Astrocyte (in vitro differentiated cells and primary cell): ENCODE measurements around the gene PTPRN2. TPM values are rescaled to one million over a fixed set of nuclear protein-coding genes. Genes with fewer than 3 reads are reported as not detected.
"Not testable (repeated sequence)": the region's sequence is repeated elsewhere in the genome, so short reads cannot be mapped to it uniquely, and the experiment has no call there.

Experiments
- DNase-seq: peaks from one replicate; pipeline ENCODE4 v3.0.0-alpha.2; 2010; ENCODE audit warnings: low read depth
- FAIRE-seq: peaks from 2 replicates; lab custom pipeline; 2011; peaks lifted over from hg19 to GRCh38; lab: Jason Lieb, UNC
- H2AFZ ChIP-seq: 2 replicates; pipeline ENCODE4 v1.6.0; 2012; ENCODE audit warnings: low read depth, low read length, inconsistent platforms
- H3K27ac ChIP-seq: 2 replicates; pipeline ENCODE4 v1.5.1; 2011; ENCODE audit warnings: low read depth, low read length, inconsistent platforms
- H3K27me3 ChIP-seq: 2 replicates; pipeline ENCODE4 v1.6.0; 2011; ENCODE audit warnings: low read length, inconsistent platforms; ENCODE audit not compliant: insufficient read depth
- H3K36me3 ChIP-seq: 2 replicates; pipeline ENCODE4 v1.5.1; 2011; ENCODE audit warnings: low read length, inconsistent platforms; ENCODE audit not compliant: insufficient read depth
- H3K4me1 ChIP-seq: 2 replicates; pipeline ENCODE4 v1.5.1; 2011; ENCODE audit warnings: low read length, inconsistent platforms; ENCODE audit not compliant: insufficient read depth
- H3K4me2 ChIP-seq: 2 replicates; pipeline ENCODE4 v1.6.0; 2012; ENCODE audit warnings: low read length, inconsistent platforms
- H3K4me3 ChIP-seq: 2 replicates; pipeline ENCODE4 v1.5.1; 2011; ENCODE audit warnings: low read depth, mild to moderate bottlenecking, low read length, inconsistent platforms; ENCODE audit not compliant: insufficient read depth
- H3K79me2 ChIP-seq: 2 replicates; pipeline ENCODE4 v1.6.0; 2012; ENCODE audit warnings: mild to moderate bottlenecking, low read length, inconsistent platforms; ENCODE audit not compliant: insufficient read depth
- H3K9ac ChIP-seq: 2 replicates; pipeline ENCODE4 v1.6.0; 2012; ENCODE audit warnings: mild to moderate bottlenecking, low read length, inconsistent platforms
- H3K9me3 ChIP-seq: 2 replicates; pipeline ENCODE4 v1.5.1; 2012; ENCODE audit warnings: low read depth, mild to moderate bottlenecking, low read length, inconsistent platforms; ENCODE audit not compliant: insufficient read depth
- H4K20me1 ChIP-seq: 2 replicates; pipeline ENCODE4 v1.6.0; 2012; ENCODE audit warnings: low read length, inconsistent platforms; ENCODE audit not compliant: insufficient read depth
- H3K27ac Mint-ChIP-seq: one replicate; pipeline ENCODE4 v1.8.0; 2021; ENCODE audit warnings: mild to moderate bottlenecking, mixed read lengths; ENCODE audit not compliant: unreplicated experiment
- H3K27me3 Mint-ChIP-seq: one replicate; pipeline ENCODE4 v1.8.0; 2021; ENCODE audit warnings: low read depth, mixed read lengths; ENCODE audit not compliant: unreplicated experiment
- H3K36me3 Mint-ChIP-seq: one replicate; pipeline ENCODE4 v1.8.0; 2021; ENCODE audit warnings: low read depth, mixed read lengths; ENCODE audit not compliant: unreplicated experiment
- H3K4me1 Mint-ChIP-seq: one replicate; pipeline ENCODE4 v1.8.0; 2021; ENCODE audit warnings: low read depth, mixed read lengths; ENCODE audit not compliant: unreplicated experiment
- H3K4me3 Mint-ChIP-seq: one replicate; pipeline ENCODE4 v1.8.0; 2021; ENCODE audit warnings: mild to moderate bottlenecking, moderate library complexity, mixed read lengths; ENCODE audit not compliant: unreplicated experiment
- H3K9me3 Mint-ChIP-seq: one replicate; pipeline ENCODE4 v1.8.0; 2021; ENCODE audit warnings: mild to moderate bottlenecking, mixed read lengths; ENCODE audit not compliant: unreplicated experiment
- EZH2 ChIP-seq: IDR thresholded peaks from 2 replicates; pipeline ENCODE4 v1.6.1; 2012; ENCODE audit warnings: mild to moderate bottlenecking, low read length, inconsistent platforms; ENCODE audit not compliant: insufficient read depth
- total RNA-seq: library from RNA; stranded (reverse); gene quantifications from 2 replicates; pipeline ENCODE4 v1.2.1, GENCODE V29; 2021
- TF ChIP-seq, protein P1 (sequence below): IDR thresholded peaks from 2 replicates; pipeline ENCODE4 v1.5.1; 2011; ENCODE audit warnings: low read depth, mild to moderate bottlenecking, inconsistent platforms, low read length, moderate library complexity; ENCODE audit not compliant: insufficient read depth

The PTPRN2 gene
- total RNA-seq, 1 donor from 2014 or later: 0.09 TPM

DNA sequence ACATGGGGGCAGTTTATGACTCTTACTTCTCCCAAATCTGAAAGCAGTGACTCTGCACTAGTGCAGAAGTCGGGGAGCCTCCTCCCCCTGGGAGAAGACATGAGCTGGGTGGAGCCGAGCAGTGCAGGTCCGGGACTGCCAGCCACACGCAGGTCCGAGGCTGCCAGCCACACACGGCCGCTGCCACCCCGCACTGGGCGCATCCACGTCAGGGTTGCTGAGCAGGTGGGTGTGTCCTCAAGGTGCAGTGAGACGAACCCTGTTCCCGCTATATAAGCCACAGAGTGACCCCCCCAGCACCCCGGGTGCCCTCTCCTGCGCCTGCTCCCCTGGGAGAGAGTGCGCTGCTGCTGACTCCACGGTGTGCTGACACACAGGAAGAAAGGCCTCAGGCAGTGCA lies 430.2 kb downstream of the PTPRN2 start:
- TF ChIP-seq, protein P1, sequence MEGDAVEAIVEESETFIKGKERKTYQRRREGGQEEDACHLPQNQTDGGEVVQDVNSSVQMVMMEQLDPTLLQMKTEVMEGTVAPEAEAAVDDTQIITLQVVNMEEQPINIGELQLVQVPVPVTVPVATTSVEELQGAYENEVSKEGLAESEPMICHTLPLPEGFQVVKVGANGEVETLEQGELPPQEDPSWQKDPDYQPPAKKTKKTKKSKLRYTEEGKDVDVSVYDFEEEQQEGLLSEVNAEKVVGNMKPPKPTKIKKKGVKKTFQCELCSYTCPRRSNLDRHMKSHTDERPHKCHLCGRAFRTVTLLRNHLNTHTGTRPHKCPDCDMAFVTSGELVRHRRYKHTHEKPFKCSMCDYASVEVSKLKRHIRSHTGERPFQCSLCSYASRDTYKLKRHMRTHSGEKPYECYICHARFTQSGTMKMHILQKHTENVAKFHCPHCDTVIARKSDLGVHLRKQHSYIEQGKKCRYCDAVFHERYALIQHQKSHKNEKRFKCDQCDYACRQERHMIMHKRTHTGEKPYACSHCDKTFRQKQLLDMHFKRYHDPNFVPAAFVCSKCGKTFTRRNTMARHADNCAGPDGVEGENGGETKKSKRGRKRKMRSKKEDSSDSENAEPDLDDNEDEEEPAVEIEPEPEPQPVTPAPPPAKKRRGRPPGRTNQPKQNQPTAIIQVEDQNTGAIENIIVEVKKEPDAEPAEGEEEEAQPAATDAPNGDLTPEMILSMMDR: no peak
- no peak for TF ChIP-seq EZH2
- H3K79me2 ChIP-seq: no peaks in the 10 kb centered on the region
- H4K20me1 ChIP-seq: no peaks in the 10 kb centered on the region
- FAIRE-seq (no peak), DNase-seq (no peak)
- H3K36me3 Mint-ChIP-seq: peaks cover 2% of the 10 kb centered on the region
- H3K27ac ChIP-seq: no peak overlapping the region
- no peaks in the 10 kb centered on the region for H3K4me1 Mint-ChIP-seq
- no peak overlapping the region for H3K27ac Mint-ChIP-seq
- H3K9me3 ChIP-seq: peaks cover 18% of the 10 kb centered on the region
- H3K4me3 ChIP-seq: no peak overlapping the region
- H3K4me2 ChIP-seq: no peak overlapping the region
- no peak overlapping the region for H3K4me3 Mint-ChIP-seq
- H3K27me3 Mint-ChIP-seq: no peaks in the 10 kb centered on the region
- no peaks in the 10 kb centered on the region for H3K4me1 ChIP-seq
- H3K9ac ChIP-seq: no peak overlapping the region
- H3K9me3 Mint-ChIP-seq: peaks cover 29% of the 10 kb centered on the region
- no peak overlapping the region for H2AFZ ChIP-seq
- H3K36me3 ChIP-seq: no peaks in the 10 kb centered on the region
- no peaks in the 10 kb centered on the region for H3K27me3 ChIP-seq

DNA sequence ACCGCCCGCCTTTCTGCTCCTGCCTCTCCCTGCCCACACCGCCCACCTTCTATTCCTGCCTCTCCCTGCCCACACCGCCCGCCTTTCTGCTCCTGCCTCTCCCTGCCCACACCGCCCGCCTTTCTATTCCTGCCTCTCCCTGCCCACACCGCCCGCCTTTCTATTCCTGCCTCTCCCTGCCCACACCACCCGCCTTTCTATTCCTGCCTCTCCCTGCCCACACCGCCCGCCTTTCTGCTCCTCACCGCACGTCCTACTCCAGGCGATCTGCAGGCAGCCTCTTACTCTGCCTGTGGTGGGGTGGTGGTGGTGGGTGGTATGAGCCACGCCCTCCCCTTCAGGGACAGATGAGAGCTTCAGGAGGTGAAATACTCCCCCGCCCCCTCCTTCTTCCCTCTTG lies 436.4 kb downstream of the PTPRN2 start:
- H3K4me2 ChIP-seq, H3K9ac ChIP-seq, H3K27me3 ChIP-seq, H3K4me3 Mint-ChIP-seq, H2AFZ ChIP-seq, H3K27me3 Mint-ChIP-seq, H3K4me1 Mint-ChIP-seq, FAIRE-seq, DNase-seq, H3K27ac ChIP-seq, H3K27ac Mint-ChIP-seq, H3K36me3 ChIP-seq, H4K20me1 ChIP-seq, H3K36me3 Mint-ChIP-seq, H3K79me2 ChIP-seq, H3K4me3 ChIP-seq, H3K4me1 ChIP-seq: not testable (repeated sequence)
- H3K9me3 Mint-ChIP-seq: peaks cover 18% of the 10 kb centered on the region
- H3K9me3 ChIP-seq: peaks cover 34% of the 10 kb centered on the region

DNA sequence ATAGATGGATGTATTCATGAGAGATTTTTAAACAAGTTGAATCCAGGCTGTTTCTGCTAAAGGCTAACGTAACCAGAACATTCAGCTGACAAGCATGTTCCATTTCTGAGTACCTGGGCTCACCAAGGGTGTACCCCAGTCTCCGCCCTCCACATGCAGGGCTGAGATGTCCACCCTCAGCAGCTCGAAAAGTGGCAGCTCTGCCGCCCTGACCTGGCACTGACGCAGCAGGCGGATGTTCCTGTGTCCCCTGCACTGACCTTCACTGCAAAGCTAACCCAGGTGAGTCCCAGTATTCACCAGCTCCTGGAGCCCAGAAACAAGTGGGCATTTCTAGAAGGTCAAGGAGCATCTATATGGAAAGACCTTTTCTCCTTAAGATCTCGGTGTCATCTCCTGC lies 437.4 kb downstream of the PTPRN2 start:
- H3K4me3 ChIP-seq: no peak overlapping the region
- no peak overlapping the region for H3K4me2 ChIP-seq
- no peak for FAIRE-seq
- no peaks in the 10 kb centered on the region for H3K27me3 ChIP-seq
- no peak overlapping the region for H3K9ac ChIP-seq
- H3K79me2 ChIP-seq: no peaks in the 10 kb centered on the region
- no peaks in the 10 kb centered on the region for H3K36me3 ChIP-seq
- no peak overlapping the region for H3K4me3 Mint-ChIP-seq
- no peak overlapping the region for H3K27ac Mint-ChIP-seq
- H3K9me3 ChIP-seq: peaks cover 37% of the 10 kb centered on the region
- no peaks in the 10 kb centered on the region for H4K20me1 ChIP-seq
- no peak for TF ChIP-seq EZH2
- TF ChIP-seq, protein P1: no peak
- H3K4me1 ChIP-seq: no peaks in the 10 kb centered on the region
- peaks cover 2% of the 10 kb centered on the region for H3K36me3 Mint-ChIP-seq
- DNase-seq: no peak
- H3K27me3 Mint-ChIP-seq: no peaks in the 10 kb centered on the region
- H3K9me3 Mint-ChIP-seq: peaks cover 21% of the 10 kb centered on the region
- no peak overlapping the region for H3K27ac ChIP-seq
- H3K4me1 Mint-ChIP-seq: no peaks in the 10 kb centered on the region
- no peak overlapping the region for H2AFZ ChIP-seq

DNA sequence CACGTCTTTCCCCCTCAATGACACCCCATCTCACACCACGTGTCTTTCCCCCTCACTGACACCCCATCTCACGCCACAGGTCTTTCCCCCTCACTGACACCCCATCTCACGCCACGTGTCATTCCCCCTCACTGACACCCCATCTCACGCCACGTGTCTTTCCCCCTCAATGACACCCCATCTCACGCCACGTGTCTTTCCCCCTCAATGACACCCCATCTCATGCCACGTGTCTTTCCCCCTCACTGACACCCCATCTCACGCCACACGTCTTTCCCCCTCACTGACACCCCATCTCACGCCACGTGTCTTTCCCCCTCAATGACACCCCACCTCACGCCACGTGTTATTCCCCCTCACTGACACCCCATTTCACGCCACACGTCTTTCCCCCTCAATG lies 440.2 kb downstream of the PTPRN2 start:
- not testable (repeated sequence) for H3K4me3 ChIP-seq, H3K4me1 ChIP-seq, H3K27ac ChIP-seq, H3K36me3 Mint-ChIP-seq, H3K9ac ChIP-seq, H3K4me1 Mint-ChIP-seq, H3K4me2 ChIP-seq, H3K27me3 Mint-ChIP-seq, H3K79me2 ChIP-seq, H3K27me3 ChIP-seq, H3K36me3 ChIP-seq, H2AFZ ChIP-seq, H3K27ac Mint-ChIP-seq, FAIRE-seq, H3K4me3 Mint-ChIP-seq, H4K20me1 ChIP-seq
- H3K9me3 Mint-ChIP-seq: peaks cover 19% of the 10 kb centered on the region
- peak; percentile 19 for DNase-seq
- peaks cover 35% of the 10 kb centered on the region for H3K9me3 ChIP-seq
